GM12874 (cell line): ENCODE data around the gene SPOCD1.
A peak's percentile ranks its signal among the peaks of the same experiment; 100 is the strongest.

Experiments
- CTCF ChIP-seq: IDR thresholded peaks from 2 replicates; pipeline ENCODE4 v1.5.1; 2011; ENCODE audit warnings: low read depth, mild to moderate bottlenecking, control low read depth, low read length, moderate library complexity; ENCODE audit not compliant: insufficient read depth

The SPOCD1 gene

GRCh38 chr1:31748365-31748764, 67.5 kb downstream of the SPOCD1 start:
- TF ChIP-seq CTCF: no peak

- no peak for TF ChIP-seq CTCF
Measured at GRCh38 chr1:31747304-31747703, 68.5 kb downstream of the SPOCD1 start.

GRCh38 chr1:31746687-31747086, 69.1 kb downstream of the SPOCD1 start:
- TF ChIP-seq CTCF: no peak

- TF ChIP-seq CTCF: no peak
Measured at GRCh38 chr1:31745946-31746670, 69.7 kb downstream of the SPOCD1 start.

GRCh38 chr1:31745096-31745945, 70.5 kb downstream of the SPOCD1 start:
- peak; percentile 95 for TF ChIP-seq CTCF

- TF ChIP-seq CTCF: no peak
Measured at GRCh38 chr1:31744165-31744888, 71.5 kb downstream of the SPOCD1 start.

- no peak for TF ChIP-seq CTCF
Measured at GRCh38 chr1:31742462-31743212, 73.2 kb downstream of the SPOCD1 start.
